Peyer's patch (tissue), 4 donors: Measurements from ENCODE around the gene WDTC1.

Experiments
- CTCF ChIP-seq, 6 experiments: fragments of 450-650 bp in 4 of 6; fragments of 200-600 bp in 2 of 6; sonication (generic) in 1 of 6; IDR thresholded peaks; one replicate each; pipeline ENCODE4 v1.5.1; 2017 to 2019; ENCODE audit warnings: antibody characterized with exemption in 6 of 6, mild to moderate bottlenecking in 3 of 6, moderate library complexity in 1 of 6
- POLR2A ChIP-seq, 2 donors: fragments of 450-650 bp; IDR thresholded peaks; one replicate each; pipeline ENCODE4 v1.5.1; 2017; ENCODE audit warnings: antibody characterized with exemption in 2 of 2, mild to moderate bottlenecking in 2 of 2, moderate library complexity in 2 of 2

DNA sequence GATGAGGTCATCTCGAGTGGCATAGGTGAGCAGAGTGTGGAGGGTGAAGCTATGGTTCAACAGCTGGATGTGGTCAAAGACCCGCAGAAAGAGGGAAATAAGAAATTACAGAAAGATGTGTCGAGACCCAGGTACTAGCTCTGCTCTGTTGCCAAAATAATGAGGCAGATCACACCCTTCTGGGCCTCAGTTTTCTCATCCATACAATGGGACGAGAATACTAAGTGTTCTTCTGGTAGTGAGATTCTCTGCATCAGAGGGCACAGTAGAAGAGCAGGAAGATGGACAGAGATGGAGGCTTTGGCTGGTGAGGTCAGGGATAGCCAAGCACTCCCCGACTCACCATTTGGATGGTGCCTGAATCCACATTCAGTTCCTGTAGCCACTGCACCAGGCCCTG lies 121.3 kb downstream of the WDTC1 start:
- TF ChIP-seq CTCF (IDR thresholded peaks at IDR 0.05) (no peak), POLR2A (IDR thresholded peaks at IDR 0.05) (no peak)
